HepG2 (cell line): ENCODE measurements around the gene SMIM1.

Source experiments
- CTCF ChIP-seq: sonication (generic); formaldehyde crosslinking; IDR thresholded peaks from 2 replicates; pipeline ENCODE4 v1.5.0; 2020; ENCODE audit warnings: mild to moderate bottlenecking, missing genetic modification reagents, moderate library complexity
- GTF2F1 ChIP-seq: fragments of 150-350 bp; IDR thresholded peaks from 2 replicates; pipeline ENCODE4 v1.6.1; 2014; ENCODE audit warnings: low read length
- HIVEP1 ChIP-seq: sonication (generic); formaldehyde crosslinking; IDR thresholded peaks from 2 replicates; pipeline ENCODE4 v1.4.0; 2020; ENCODE audit warnings: mild to moderate bottlenecking, missing genetic modification reagents
- HOXA3 ChIP-seq: sonication (generic); formaldehyde crosslinking; IDR thresholded peaks from 2 replicates; pipeline ENCODE4 v1.5.0; 2020; ENCODE audit warnings: missing genetic modification reagents
- PCBP2 ChIP-seq: fragments of 200-400 bp; formaldehyde crosslinking; optimal IDR thresholded peaks from 2 replicates; pipeline ENCODE3; 2018; ENCODE audit warnings: low read length, low read depth; ENCODE audit not compliant: poor library complexity, severe bottlenecking
- POLR2A ChIP-seq, 2 experiments: IDR thresholded peaks; 2 replicates each; pipeline ENCODE4 v1.6.1; 2011; ENCODE audit warnings: low read depth in 2 of 2, low read length in 2 of 2, mild to moderate bottlenecking in 1 of 2, moderate library complexity in 1 of 2; ENCODE audit not compliant: insufficient read depth in 1 of 2
- PTBP1 ChIP-seq: fragments of 200-400 bp; formaldehyde crosslinking; IDR thresholded peaks from 2 replicates; pipeline ENCODE4 v1.6.1; 2018; ENCODE audit warnings: low read length, low read depth; ENCODE audit not compliant: poor library complexity, severe bottlenecking
- RAD21 ChIP-seq: fragments of 450-650 bp; formaldehyde crosslinking; IDR thresholded peaks from 2 replicates; pipeline ENCODE4 v1.5.0; 2020; ENCODE audit warnings: mild to moderate bottlenecking
- RFX1 ChIP-seq: fragments of 450-650 bp; IDR thresholded peaks from 2 replicates; pipeline ENCODE4 v1.6.1; 2017
- ZNF710 ChIP-seq: sonication (generic); formaldehyde crosslinking; IDR thresholded peaks from 2 replicates; pipeline ENCODE4 v1.5.0; 2020; ENCODE audit warnings: mild to moderate bottlenecking, missing genetic modification reagents, borderline replicate concordance
- ZNF780A ChIP-seq: sonication (generic); formaldehyde crosslinking; IDR thresholded peaks from 2 replicates; pipeline ENCODE4 v1.8.0; 2022; ENCODE audit warnings: mild to moderate bottlenecking, missing genetic modification reagents, moderate library complexity
- TF ChIP-seq, protein P1 (sequence below): sonication (generic); formaldehyde crosslinking; IDR thresholded peaks from 2 replicates; pipeline ENCODE4 v1.5.0; 2020; ENCODE audit warnings: mild to moderate bottlenecking, missing genetic modification reagents
- TF ChIP-seq, protein P2 (sequence below): sonication (generic); formaldehyde crosslinking; IDR thresholded peaks from 2 replicates; pipeline ENCODE4 v1.8.1; 2023; ENCODE audit warnings: mild to moderate bottlenecking, missing genetic modification reagents
- TF ChIP-seq, protein P3 (sequence below), 2 experiments: sonication (generic) in 1 of 2; formaldehyde crosslinking in 1 of 2; IDR thresholded peaks; 2 replicates each; pipeline versions ENCODE4 v1.4.0 to v1.6.1; 2016 to 2020; ENCODE audit warnings: borderline replicate concordance in 1 of 2, low read depth in 1 of 2, mild to moderate bottlenecking in 1 of 2, missing genetic modification reagents in 1 of 2

- no peak for TF ChIP-seq ZNF780A (CRISPR knock-in tag)
- no peak for TF ChIP-seq ZNF710
- TF ChIP-seq POLR2A (IDR thresholded peaks at IDR 0.05; ENCODE audit: insufficient read depth in 1 of 2, low read depth in 2 of 2, low read length in 2 of 2), result no peak
- peak; percentile 54; the same call in 1 of the 2 replicates for TF ChIP-seq RAD21
- TF ChIP-seq PCBP2, result no peak
- TF ChIP-seq, protein P1, sequence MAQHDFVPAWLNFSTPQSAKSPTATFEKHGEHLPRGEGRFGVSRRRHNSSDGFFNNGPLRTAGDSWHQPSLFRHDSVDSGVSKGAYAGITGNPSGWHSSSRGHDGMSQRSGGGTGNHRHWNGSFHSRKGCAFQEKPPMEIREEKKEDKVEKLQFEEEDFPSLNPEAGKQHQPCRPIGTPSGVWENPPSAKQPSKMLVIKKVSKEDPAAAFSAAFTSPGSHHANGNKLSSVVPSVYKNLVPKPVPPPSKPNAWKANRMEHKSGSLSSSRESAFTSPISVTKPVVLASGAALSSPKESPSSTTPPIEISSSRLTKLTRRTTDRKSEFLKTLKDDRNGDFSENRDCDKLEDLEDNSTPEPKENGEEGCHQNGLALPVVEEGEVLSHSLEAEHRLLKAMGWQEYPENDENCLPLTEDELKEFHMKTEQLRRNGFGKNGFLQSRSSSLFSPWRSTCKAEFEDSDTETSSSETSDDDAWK (CRISPR knock-in tag), result no peak
- TF ChIP-seq GTF2F1, result no peak
- TF ChIP-seq RFX1, result no peak
- no peak for TF ChIP-seq PTBP1
- TF ChIP-seq, protein P2, sequence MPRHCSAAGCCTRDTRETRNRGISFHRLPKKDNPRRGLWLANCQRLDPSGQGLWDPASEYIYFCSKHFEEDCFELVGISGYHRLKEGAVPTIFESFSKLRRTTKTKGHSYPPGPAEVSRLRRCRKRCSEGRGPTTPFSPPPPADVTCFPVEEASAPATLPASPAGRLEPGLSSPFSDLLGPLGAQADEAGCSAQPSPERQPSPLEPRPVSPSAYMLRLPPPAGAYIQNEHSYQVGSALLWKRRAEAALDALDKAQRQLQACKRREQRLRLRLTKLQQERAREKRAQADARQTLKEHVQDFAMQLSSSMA (CRISPR knock-in tag), result no peak
- no peak; the same call in 1 of the 2 replicates for TF ChIP-seq HIVEP1 (CRISPR knock-in tag)
- peak; percentile 91 for TF ChIP-seq CTCF (CRISPR knock-in tag)
- TF ChIP-seq, protein P3, sequence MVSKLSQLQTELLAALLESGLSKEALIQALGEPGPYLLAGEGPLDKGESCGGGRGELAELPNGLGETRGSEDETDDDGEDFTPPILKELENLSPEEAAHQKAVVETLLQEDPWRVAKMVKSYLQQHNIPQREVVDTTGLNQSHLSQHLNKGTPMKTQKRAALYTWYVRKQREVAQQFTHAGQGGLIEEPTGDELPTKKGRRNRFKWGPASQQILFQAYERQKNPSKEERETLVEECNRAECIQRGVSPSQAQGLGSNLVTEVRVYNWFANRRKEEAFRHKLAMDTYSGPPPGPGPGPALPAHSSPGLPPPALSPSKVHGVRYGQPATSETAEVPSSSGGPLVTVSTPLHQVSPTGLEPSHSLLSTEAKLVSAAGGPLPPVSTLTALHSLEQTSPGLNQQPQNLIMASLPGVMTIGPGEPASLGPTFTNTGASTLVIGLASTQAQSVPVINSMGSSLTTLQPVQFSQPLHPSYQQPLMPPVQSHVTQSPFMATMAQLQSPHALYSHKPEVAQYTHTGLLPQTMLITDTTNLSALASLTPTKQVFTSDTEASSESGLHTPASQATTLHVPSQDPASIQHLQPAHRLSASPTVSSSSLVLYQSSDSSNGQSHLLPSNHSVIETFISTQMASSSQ (IDR thresholded peaks at IDR 0.05; ENCODE audit: low read depth), result no peak
- TF ChIP-seq, protein P3 (CRISPR knock-in tag; IDR thresholded peaks at IDR 0.05; ENCODE audit: borderline replicate concordance), result no peak
- TF ChIP-seq HOXA3, result no peak
These were observed 13.1 kb downstream of the SMIM1 start for GRCh38 chr1:3785456-3786157.
